HEK293 (cell line): ENCODE results near the gene HIP1.

ENCODE experiments used
- CTCF ChIP-seq: fragments of 450-650 bp; formaldehyde crosslinking; IDR thresholded peaks from 2 replicates; pipeline ENCODE4 v1.5.1; 2016; ENCODE audit warnings: missing biosample characterization, missing genetic modification characterization
- ZNF704 ChIP-seq: fragments of 450-650 bp; formaldehyde crosslinking; IDR thresholded peaks from 2 replicates; pipeline ENCODE4 v1.5.1; 2016; ENCODE audit warnings: missing biosample characterization, missing genetic modification characterization
- ZNF776 ChIP-seq: fragments of 450-650 bp; formaldehyde crosslinking; IDR thresholded peaks from 2 replicates; pipeline ENCODE4 v1.5.0; 2017; ENCODE audit warnings: missing biosample characterization, missing genetic modification characterization, borderline replicate concordance

- no peak for TF ChIP-seq CTCF
- no peak for TF ChIP-seq ZNF776 (tag by site-specific recombination)
- no peak for TF ChIP-seq ZNF704
Observed at GRCh38 chr7:75723444-75723843, 15.3 kb downstream of the HIP1 start.
